Measurements from ENCODE around the gene MRPL48. TPM values are rescaled to one million over a fixed set of nuclear protein-coding genes. Genes with fewer than 3 reads are reported as not detected.
"Not testable (repeated sequence)": the region's sequence is repeated elsewhere in the genome, so short reads cannot be mapped to it uniquely, and the experiment has no call there.

The MRPL48 gene
- total and polyA plus RNA-seq, 2 experiments from 2014 or later = 18.2 to 72.9 TPM

DNA sequence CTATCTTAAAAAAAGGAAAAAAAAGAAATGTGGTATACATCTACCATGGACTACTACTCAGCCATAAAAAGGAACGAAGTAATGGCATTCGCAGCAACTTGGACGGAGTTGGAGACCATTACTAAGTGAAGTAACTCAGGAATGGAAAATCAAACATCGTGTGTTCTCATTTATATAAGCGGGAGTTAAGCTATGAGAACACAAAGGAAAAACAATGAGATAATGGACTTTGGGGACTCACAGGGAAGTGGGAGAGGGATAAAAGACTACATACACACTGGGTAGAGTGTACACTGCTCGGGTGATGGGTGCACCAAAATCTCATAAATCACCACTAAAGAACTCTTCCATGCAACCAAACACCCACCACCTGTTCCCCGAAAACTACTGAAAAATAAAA lies 38.6 kb upstream of the MRPL48 start:
- Histone ChIP-seq H3K9me3 (ENCODE audit: low read depth) (no peaks in the 10 kb centered on the region), H3K4me3 (no peak overlapping the region), H3K27ac (no peak overlapping the region), H3K36me3 (no peaks in the 10 kb centered on the region), H3K4me1 (ENCODE audit: low read depth) (no peaks in the 10 kb centered on the region), H3K27me3 (no peaks in the 10 kb centered on the region)
- DNase-seq (ENCODE audit: low read depth in 1 of 2, low spot score in 1 of 2) = no peak
- TF ChIP-seq, protein P1, sequence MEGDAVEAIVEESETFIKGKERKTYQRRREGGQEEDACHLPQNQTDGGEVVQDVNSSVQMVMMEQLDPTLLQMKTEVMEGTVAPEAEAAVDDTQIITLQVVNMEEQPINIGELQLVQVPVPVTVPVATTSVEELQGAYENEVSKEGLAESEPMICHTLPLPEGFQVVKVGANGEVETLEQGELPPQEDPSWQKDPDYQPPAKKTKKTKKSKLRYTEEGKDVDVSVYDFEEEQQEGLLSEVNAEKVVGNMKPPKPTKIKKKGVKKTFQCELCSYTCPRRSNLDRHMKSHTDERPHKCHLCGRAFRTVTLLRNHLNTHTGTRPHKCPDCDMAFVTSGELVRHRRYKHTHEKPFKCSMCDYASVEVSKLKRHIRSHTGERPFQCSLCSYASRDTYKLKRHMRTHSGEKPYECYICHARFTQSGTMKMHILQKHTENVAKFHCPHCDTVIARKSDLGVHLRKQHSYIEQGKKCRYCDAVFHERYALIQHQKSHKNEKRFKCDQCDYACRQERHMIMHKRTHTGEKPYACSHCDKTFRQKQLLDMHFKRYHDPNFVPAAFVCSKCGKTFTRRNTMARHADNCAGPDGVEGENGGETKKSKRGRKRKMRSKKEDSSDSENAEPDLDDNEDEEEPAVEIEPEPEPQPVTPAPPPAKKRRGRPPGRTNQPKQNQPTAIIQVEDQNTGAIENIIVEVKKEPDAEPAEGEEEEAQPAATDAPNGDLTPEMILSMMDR (IDR thresholded peaks at IDR 0.05; ENCODE audit: low read depth, low read length) = no peak

DNA sequence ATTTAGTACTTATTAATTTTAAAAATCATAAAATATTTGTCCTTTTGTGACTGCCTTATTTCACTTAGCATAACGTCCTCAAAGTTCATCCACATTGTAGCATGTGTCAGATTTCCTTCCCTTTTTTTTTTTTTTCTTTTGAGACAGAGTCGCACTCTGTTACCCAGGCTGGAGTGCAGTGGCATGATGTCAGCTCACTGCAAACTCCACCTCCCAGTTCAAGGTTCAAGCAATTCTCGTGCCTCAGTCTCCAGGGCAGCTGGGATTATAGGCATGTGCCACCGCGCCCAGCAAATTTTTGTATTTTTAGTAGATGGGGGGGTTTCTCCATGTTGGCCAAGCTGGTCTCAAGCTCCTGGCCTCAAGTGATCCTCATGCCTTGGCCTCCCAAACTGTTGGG lies 37.4 kb upstream of the MRPL48 start:
- H3K9me3 ChIP-seq (ENCODE audit: low read depth) = no peaks in the 10 kb centered on the region
- H3K36me3 ChIP-seq = no peaks in the 10 kb centered on the region
- no peaks in the 10 kb centered on the region for H3K4me1 ChIP-seq (ENCODE audit: low read depth)
- H3K27ac ChIP-seq = no peak overlapping the region
- H3K27me3 ChIP-seq = no peaks in the 10 kb centered on the region
- TF ChIP-seq, protein P1 (IDR thresholded peaks at IDR 0.05; ENCODE audit: low read depth, low read length) = no peak
- no peak for DNase-seq (ENCODE audit: low read depth in 1 of 2, low spot score in 1 of 2)
- H3K4me3 ChIP-seq = no peak overlapping the region

DNA sequence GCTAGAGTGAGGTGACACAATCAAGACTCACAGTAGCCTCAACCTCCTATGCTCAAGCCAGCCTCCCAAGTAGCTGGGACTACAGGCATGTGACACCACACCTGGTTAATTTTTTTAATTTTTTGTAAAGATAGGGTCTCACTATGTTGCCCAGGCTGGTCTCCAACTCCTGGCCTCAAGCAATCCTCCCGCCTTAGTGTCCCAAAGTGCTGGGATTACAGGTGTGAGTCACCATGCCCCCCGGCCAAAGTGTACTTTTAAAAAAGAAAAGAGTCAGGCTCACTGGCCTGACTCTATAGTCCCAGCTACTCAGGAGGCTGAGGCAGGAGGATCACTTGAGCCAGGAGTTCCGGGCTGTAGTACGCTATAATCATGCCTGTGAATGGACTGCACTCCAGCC lies 36.8 kb upstream of the MRPL48 start:
- H3K4me1 ChIP-seq (ENCODE audit: low read depth); H3K9me3 ChIP-seq (ENCODE audit: low read depth); DNase-seq (ENCODE audit: low read depth in 1 of 2, low spot score in 1 of 2); H3K4me3 ChIP-seq; H3K36me3 ChIP-seq; H3K27ac ChIP-seq; H3K27me3 ChIP-seq: not testable (repeated sequence)

DNA sequence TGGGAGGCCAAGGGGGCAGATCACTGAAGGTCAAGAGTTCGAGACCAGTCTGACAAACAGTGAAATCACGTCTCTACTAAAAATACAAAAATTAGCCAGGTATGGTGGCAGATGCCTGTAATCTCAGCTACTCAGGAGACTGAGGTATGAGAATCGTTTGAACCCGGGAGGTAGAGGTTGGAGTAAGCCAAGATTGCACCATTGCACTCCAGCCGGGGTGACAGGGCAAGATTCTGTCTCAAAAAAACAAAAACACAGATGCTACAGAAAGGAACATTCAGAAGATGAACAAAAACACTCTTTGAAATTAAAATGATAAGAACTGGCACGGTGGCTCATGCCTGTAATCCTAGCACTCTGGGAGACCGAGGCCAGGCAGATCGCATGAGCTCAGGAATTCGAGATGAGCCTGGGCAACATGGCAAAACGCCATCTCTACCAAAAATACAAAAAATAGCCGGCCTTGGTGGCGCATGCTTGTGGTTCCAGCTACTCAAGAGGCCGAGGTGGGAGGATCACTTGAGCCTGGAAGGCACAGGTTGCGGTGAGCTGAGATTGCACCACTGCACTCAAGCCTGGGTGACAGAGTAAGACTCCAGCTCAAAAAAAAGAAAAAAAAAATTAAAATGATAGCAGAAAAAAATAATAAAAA lies 35.3 kb upstream of the MRPL48 start:
- no peak overlapping the region for H3K4me3 ChIP-seq
- TF ChIP-seq, protein P1 (IDR thresholded peaks at IDR 0.05; ENCODE audit: low read depth, low read length) = no peak
- H3K27me3 ChIP-seq = no peaks in the 10 kb centered on the region
- peak in 1 of 2 donors; percentile 34 for DNase-seq (ENCODE audit: low read depth in 1 of 2, low spot score in 1 of 2)
- H3K4me1 ChIP-seq (ENCODE audit: low read depth) = no peaks in the 10 kb centered on the region
- H3K36me3 ChIP-seq = no peaks in the 10 kb centered on the region
- H3K27ac ChIP-seq = no peak overlapping the region
- H3K9me3 ChIP-seq (ENCODE audit: low read depth) = no peaks in the 10 kb centered on the region

DNA sequence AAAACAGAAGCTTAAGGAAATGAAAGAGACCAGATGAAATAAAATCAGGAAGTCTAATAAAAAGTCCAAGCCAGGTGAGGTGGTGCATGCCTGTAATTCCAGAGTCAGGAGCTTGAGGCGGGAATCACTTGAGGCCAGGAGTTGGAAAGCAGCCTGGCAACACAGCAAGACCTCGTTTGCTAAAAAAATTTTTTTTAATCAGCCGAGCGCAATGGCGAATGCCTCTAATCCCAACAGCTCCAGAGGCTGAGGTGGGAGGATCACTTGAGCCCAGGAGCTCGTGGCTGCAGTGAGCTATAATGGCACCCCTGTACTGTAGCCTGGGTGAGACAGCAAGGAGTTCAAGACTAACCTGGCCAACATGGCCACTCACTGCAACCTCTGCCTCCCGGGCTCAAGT lies 34.8 kb upstream of the MRPL48 start:
- Histone ChIP-seq H3K4me1 (ENCODE audit: low read depth) (peaks cover under 1% of the 10 kb centered on the region), H3K36me3 (no peaks in the 10 kb centered on the region), H3K27me3 (no peaks in the 10 kb centered on the region), H3K27ac (no peak overlapping the region), H3K9me3 (ENCODE audit: low read depth) (no peaks in the 10 kb centered on the region), H3K4me3 (no peak overlapping the region)
- DNase-seq (ENCODE audit: low read depth in 1 of 2, low spot score in 1 of 2) = no peak
- TF ChIP-seq, protein P1 (IDR thresholded peaks at IDR 0.05; ENCODE audit: low read depth, low read length) = no peak

DNA sequence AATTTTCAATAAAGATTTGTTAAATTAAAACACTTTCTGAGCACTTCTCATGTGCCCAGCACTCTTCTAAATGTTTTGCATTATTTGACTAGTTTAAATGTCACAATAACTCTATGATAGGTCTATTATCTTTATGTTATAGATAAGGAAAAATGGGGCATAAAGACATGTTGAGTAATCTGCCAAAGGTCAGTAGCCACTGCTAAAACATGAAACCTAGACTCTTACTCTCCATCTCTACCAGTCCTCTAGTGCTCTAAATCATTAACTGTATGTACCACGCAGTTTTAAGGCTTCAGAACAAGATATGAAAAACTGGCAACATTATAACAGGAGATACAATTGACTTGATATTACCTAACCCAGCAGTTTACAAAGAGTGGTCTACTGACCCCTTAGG lies 33.7 kb upstream of the MRPL48 start:
- TF ChIP-seq, protein P1 (IDR thresholded peaks at IDR 0.05; ENCODE audit: low read depth, low read length) = no peak
- Histone ChIP-seq H3K36me3 (no peaks in the 10 kb centered on the region), H3K4me1 (ENCODE audit: low read depth) (peaks cover 11% of the 10 kb centered on the region), H3K27ac (no peak overlapping the region), H3K4me3 (no peak overlapping the region), H3K27me3 (no peaks in the 10 kb centered on the region), H3K9me3 (ENCODE audit: low read depth) (no peaks in the 10 kb centered on the region)
- DNase-seq (ENCODE audit: low read depth in 1 of 2, low spot score in 1 of 2) = no peak

Measured in cardiac muscle cell (in vitro differentiated cells and primary cell).